ENCODE data around the gene CD34. TPM values are rescaled to one million over a fixed set of nuclear protein-coding genes. Genes with fewer than 3 reads are reported as not detected.
"Not testable (repeated sequence)": the region's sequence is repeated elsewhere in the genome, so short reads cannot be mapped to it uniquely, and the experiment has no call there.

Gene CD34
- polyA plus RNA-seq, 3 donors = 9.4 to 71.1 (median 70.4) TPM

DNA sequence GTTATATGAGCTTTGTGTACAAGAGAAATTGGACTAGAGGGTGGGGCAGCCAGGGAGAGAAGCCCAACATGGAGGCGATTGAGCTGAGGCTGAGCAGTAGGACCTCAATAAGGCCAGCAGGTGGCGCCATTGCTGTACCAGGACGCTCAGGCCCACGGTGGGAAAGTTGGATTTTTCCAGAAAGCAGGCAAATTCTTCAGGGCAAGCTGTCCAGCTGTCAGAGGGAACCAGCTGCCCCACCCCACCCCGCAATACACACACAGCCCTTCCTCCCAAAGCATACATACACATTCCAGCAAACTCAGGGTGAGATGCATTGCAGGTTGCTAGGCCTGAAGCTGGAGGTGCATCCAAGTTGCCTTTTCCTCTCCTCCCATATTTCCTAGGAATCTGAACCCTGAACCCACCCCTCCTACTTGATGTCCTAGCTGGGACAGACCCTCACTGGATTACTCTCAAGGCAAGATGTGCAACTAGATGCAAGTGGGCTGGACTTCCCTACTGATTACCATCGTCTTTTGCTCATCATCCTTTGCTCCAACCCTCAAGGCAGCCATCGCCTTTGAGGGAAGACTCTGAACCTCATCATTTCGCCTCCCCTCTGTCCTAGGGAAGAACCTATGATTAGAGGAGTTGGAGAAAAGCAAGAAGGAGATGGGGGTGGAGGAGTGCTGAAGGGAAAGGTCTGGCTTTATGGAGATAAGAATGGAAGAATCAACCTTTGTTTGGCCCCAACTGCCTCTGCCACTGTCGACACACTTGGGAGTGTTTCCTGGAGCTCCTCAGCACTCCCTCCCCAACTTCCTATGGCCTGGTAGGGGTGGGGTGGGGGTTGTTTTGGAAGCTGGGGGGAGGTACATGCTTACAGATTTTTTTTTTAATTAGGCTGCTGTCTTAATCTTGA is 25.5 kb downstream of the CD34 start:
- 14 to 27% (median 18%) methylated on average over 9 of the region's 9 CpGs for WGBS, 3 donors
- H3K27ac ChIP-seq (ENCODE audit: low read depth, low read length) = no peak overlapping the region

DNA sequence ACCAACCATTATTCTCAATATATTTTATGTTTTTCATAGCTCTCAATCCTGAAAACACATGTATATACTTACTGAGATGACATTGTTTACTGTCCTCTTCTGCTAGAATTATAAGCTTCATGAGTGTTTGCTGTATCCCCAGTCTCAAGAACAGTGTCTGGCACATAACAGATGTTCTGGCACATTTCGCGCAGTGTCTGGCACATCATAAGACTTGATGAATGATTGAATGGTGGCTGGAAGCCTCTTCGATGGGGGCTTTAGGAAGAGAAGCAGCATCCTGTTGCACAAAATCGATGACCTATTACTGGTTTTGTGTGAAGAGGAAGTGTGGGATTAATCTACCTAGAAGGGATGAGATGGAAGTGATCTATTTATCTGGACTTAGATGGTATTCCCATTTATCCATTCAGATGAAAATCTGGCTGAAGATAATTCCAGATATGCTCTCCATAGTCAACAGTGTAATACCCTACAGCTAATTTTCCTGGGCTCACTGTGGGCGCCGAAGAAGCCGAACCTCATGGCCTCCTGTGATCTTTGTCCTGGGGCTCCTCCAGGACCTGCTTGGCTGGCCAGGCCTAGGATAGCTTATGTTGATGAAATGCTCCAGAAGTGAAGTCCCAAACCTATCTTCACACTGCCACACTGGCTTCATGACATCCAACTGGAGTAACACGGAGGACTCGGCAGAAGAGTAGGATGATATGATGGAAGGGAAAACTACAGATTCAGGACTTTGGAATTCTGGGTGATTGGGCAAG is 26.5 kb downstream of the CD34 start:
- H3K27ac ChIP-seq (ENCODE audit: low read depth, low read length) = no peak overlapping the region
- WGBS, 3 donors = 52 to 72% (median 68%) methylated on average over 9 of the region's 9 CpGs

DNA sequence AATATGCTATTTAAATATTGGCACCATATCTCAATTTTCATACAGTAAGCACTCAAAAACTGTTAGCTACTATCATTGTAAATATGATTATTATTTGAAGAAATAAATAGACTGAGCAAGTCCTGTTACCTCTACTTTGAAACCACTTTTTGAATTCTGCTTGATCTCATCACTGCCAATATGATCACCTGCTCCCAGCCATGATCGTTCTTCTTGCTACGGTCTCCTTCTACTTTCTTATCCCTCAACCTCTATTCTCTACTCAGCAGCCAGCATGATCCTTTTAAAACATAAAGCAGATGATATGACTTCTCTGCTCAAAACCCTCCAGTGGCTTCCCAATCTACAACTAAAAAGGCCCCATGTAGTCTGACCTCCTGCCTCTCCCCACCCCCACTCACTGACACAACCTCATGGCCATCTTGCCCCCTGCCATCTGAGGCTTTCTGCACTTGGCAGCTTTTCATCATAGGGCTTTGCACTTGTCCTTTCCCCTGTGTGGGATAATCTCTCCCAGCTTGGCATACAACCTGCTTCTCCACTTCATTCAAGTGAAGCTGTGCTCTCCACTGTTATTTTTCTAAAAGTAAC is 27.2 kb downstream of the CD34 start:
- WGBS, 3 donors = 78 to 81% (median 80%) methylated on average over 2 of the region's 2 CpGs
- H3K27ac ChIP-seq (ENCODE audit: low read depth, low read length) = no peak overlapping the region

DNA sequence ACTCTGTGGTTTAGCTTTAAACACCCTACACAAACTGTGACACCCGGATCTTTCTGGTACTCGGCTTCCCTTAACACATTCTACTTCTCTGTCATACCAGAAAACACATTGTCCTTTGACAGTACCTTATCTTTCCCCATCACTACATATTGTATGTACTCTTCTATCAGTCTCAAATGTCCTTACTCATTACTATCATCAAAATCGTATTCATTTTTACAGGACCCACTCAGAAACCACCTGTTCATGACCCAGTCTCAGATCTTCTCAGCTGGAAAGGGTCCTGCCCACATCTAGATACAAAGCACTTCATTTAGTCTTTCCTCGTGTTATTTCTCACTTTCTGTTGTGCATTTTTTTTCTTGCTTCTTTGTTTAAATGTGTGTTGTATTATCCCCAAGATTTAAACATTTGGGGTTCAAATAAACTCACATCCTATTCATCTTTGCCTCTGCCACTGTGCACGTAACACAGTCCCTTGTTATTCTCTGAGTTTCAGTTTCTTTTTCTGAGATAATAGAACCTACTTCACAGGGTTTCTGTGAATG is 27.7 kb downstream of the CD34 start:
- H3K27ac ChIP-seq (ENCODE audit: low read depth, low read length) = no peak overlapping the region
- WGBS, 3 donors = 50 to 68% (median 57%) methylated on average over 5 of the region's 5 CpGs

DNA sequence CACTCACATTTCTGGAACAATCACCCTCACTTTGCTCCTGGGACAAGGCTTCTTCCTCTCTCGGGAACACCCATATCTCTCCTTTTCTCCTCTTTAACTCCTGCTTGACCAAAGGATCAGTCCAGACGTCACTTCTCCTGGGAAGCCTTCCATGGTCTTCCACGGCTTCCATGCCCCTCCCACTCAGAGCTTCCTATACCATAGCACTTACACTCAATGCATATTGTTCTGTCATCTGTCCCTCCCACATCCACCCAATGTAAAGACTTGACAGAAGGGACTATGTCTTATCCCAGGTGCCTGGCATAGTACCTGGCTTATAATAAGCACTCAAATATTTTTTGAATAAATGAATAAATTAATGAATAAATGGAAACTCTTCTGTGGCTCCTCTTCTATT is 28.2 kb downstream of the CD34 start:
- WGBS, 3 donors = 31 to 52% (median 49%) methylated on average over 3 of the region's 3 CpGs
- H3K27ac ChIP-seq (ENCODE audit: low read depth, low read length) = no peak overlapping the region

DNA sequence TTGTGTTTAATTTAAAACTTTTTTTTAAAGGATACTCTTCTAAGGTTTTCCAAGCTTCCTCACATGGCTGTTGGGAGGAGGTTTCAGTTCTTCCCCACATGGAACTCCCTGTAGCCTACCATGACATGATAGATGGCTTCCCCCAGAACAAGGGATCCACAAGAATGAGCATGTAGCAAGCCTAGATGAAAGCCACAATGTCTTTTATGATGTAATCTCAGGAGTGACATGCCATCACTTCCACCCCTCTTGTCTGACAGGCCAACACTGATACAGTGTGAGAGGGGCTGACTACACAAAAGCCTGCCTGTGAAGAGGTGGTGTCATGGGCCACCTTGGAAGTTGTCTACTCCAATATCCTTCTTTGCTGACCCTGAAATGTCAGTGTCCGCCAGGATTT is 32.0 kb downstream of the CD34 start:
- WGBS, 3 donors = 91 to 100% (median 97%) methylated on average over 1 of the region's 1 CpG

DNA sequence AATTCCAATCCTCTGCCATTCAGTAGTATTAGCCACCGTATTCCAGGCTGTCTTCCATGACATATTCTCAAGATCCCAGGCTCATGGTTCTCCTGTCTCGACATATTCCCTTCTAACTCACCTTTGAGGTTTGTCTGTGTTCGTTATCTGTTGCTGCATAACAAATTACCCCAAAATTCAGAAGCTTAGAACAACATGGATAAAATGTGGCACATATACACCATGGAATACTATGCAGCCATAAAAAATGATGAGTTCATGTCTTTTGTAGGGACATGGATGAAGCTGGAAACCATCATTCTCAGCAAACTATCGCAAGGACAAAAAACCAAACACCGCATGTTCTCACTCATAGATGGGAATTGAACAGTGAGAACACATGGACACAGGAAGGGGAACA is 33.0 kb downstream of the CD34 start:
- H3K27ac ChIP-seq (ENCODE audit: low read depth, low read length) = not testable (repeated sequence)
- 80 to 96% (median 92%) methylated on average over 3 of the region's 5 CpGs for WGBS, 3 donors

More for the DNA sequence above, 32.0 kb downstream of the CD34 start:
- no peak overlapping the region for H3K27ac ChIP-seq (ENCODE audit: low read depth, low read length)

DNA sequence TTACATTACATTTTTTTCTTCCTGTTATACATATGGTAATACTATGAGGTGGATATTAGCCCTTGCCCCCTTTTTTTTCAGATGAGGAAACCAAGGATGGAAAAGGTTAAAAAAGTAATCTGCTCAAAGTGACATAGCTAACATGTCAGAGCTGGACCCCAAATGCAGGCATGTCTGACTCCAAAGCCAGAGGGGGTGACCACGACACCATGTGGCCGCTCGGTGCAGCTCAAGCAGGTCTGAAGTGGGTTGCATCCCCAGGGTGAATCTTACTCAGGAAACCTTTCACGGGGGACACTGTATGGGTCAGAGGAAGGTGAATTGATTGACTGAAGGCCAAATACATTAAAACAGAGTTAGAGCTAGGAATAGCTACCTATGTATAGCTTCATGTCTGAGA is 34.8 kb downstream of the CD34 start:
- no peak overlapping the region for H3K27ac ChIP-seq (ENCODE audit: low read depth, low read length)
- 58 to 68% (median 67%) methylated on average over 4 of the region's 4 CpGs for WGBS, 3 donors

DNA sequence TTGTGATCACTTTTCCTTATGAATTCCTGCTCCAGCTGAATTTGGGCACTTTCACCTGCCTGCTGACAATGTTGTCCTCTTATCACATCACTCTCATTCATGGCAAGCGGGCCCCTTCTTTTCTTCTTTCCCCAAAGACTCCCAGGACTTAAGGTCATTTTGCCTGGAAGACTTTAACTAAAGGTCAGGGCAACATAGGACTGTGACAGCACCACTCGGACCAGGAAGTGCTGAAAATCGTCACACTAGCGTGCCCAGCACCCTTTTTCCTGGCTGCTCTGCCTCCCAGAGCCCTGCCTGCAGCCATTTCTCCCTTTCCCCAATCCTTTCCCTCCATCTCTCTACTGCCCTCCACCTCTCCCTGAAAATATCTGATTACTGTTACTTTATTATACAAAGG is 35.4 kb downstream of the CD34 start:
- H3K27ac ChIP-seq (ENCODE audit: low read depth, low read length) = no peak overlapping the region
- WGBS, 3 donors = 44 to 66% (median 59%) methylated on average over 4 of the region's 4 CpGs

DNA sequence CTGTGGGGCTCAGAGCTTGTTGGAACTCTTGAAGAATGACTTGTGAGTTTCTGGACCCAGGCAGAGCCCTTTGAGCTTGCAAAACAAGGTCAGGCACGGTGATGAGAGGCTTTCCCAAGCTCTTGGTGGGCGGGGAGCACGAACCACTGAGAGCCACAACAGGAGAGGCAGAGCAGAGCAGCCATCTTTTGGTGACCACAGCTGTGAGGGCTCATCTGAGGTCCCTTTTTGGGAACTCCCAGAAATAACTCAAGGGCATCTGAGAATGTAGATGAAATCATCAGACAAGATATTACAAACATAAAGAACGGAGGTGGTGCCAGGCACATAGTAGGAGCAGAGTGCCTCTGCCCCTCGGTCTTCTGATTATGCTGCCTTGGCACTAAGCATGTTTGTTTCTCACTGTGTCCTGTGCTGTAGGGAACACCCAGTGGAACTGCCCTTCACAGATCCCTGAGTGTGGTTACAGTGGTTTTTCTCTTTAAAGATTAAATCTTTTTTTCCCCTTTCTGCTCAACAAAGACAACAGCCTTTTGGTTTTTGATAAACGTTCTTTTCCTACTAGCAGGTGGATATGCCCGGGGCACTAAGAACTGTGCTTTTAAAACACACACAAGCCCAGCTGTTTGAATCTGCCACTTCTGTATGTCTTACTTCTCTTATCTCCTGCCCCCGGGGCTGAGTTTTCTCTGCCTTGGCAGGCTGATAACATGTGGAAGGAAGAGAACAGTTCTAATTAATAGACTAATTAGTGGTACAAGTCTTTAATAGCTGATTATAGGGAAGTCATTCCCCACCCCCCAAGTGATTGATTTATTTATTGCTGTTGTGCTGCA is 37.7 kb downstream of the CD34 start:
- WGBS, 3 donors = 13 to 26% (median 24%) methylated on average over 8 of the region's 8 CpGs
- no peak overlapping the region for H3K27ac ChIP-seq (ENCODE audit: low read depth, low read length)

DNA sequence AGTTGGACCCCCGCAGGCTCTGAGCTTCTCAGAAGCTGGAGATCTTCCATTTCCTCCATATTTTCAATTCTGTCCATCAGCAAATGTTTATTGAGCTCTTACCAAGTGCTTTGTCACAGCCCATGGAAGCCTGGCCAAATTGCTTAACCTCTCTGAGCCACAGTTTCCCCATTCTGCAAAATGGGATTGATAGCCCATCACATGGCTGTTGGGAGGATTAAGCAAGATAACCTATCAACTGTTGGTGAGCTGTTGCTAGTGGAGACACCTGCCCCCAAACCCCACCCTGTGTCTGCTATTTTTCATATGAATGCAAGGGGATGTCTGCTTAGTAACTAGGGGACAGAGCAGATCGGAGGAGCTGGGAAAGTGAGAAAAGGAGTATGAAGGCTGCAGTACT is 38.3 kb downstream of the CD34 start:
- WGBS, 3 donors = 80 to 93% (median 83%) methylated on average over 2 of the region's 2 CpGs
- no peak overlapping the region for H3K27ac ChIP-seq (ENCODE audit: low read depth, low read length)

DNA sequence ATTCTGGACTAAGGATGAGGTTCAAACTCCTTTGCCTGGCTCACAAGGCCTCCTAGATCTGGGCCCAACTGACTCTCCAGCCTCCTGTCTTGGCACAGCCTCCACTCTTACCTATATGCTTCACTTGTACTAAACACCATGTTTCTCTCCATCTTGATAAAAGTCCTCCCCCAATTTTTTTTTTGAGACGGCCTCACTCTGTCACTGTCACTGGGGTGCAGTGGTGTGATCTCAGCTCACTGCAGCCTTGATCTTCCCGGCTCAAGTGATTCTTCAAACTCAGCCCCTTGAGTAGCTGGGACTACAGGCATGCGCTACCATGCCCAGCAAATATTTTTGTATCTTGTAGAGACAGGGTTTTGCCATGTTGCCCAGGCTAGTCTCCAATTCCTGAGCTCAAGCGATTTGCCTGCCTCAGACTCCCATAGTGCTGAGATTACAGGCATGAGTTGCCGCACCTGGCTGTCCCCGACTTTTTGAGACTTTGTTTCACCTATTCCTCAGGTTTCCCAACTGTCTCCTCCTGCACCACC is 39.7 kb downstream of the CD34 start:
- 88 to 91% (median 90%) methylated on average over 6 of the region's 6 CpGs for WGBS, 3 donors
- no peak overlapping the region for H3K27ac ChIP-seq (ENCODE audit: low read depth, low read length)

DNA sequence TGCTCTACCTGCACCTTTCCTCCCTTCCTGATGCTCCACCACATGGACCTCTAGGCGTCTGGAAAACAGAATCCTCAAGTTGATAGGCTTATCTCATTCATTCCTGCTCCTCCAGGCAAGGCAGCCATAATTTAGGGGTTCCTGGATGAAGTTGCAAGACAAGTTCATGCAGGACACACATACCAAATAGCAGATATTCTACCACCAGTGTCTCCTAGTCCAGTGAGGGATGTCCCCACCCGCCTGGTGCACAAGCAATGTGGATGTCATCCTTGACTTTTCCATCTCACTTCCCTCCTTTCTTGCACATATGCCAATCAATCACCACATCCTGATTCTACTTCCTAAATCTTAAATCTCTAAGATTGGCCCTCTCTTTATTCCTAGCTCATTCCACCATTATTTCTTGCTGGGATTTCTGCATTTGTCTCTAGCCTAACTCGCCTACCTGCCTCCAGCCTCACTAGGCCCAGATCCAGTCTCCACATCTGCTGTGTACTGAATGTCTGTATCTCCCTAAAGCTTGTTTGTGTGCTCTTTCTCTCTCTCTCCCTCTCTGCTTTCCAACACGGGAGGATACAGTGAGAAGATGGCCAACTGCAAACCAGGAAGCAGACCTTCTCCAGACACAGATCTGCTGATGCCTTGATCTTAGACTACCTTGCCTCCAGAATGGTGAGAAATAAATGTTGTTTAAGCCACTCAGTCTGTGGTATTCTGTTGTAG is 40.5 kb downstream of the CD34 start:
- WGBS, 3 donors = 70 to 90% (median 70%) methylated on average over 4 of the region's 4 CpGs

DNA sequence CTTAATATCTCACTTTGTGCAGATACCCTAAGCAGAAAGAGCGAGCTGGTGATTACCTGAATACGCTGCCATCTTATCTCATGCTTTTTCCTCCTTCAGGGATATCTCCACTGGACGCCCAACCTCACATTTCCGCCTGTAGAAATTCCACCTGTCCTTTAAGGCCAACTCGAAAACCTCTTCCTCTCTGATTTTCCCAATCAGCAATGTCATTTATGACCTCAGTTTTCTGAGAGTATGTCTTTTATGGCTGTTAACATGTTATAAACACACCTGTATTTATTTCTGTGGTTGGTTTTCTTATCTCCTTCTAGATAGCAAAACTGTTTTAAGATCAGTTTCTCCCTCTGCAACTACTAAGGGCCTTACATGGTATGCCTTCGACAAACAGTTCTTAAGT is 41.1 kb downstream of the CD34 start:
- WGBS, 3 donors = 81 to 88% (median 84%) methylated on average over 6 of the region's 6 CpGs
- no peak overlapping the region for H3K27ac ChIP-seq (ENCODE audit: low read depth, low read length)

More for the DNA sequence above, 40.5 kb downstream of the CD34 start:
- no peak overlapping the region for H3K27ac ChIP-seq (ENCODE audit: low read depth, low read length)

DNA sequence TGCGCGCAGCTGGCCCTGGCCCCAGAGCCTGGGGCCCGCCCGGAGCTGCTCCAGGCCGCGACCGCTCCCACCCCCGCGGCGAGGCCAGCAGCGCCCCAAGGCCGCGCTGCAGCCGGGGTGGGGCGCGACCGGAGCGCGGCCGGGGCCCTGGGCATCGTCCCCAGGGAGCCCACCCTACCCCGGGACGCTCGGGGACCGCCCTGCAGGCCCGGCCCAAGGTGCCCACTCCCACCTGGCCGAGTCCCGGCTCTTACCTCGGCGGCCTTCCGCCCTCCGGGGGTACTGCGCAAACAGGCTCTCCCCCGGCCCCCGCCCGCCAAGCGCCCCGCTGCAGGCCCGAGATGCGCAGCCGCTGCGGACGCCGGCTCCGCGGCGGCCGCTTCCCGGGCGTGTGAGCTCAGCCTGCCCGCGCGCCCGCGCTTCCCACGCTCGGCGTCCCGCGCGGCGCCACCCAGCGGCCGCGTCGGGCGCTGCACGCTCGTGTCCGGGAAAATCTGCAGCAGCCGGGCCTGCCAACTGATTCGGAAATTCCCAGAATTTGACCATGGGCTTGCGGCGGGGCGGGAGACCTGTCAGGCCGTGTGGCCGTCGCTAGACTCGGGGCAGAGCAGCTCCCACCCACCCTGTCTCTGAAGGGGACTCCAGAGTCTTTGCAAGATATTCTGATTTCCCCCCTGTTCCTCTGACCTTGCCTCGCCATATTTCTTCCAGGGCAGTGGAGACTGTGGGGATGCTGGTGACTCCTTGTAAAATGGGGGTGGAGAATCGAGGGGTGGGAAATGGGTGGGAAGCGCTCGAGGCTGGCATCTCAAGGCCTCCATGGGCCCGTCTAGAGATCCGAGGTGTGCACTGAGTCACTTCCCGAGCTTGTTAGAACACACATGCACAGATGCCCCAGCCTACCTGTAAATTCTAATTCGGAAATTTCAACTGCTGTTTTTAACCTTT is 41.9 kb downstream of the CD34 start:
- 3 to 4% (median 3%) methylated on average over 64 to 87 of the region's 87 CpGs for WGBS, 3 donors
- peak overlapping the region; percentile 40 for H3K27ac ChIP-seq (ENCODE audit: low read depth, low read length)

DNA sequence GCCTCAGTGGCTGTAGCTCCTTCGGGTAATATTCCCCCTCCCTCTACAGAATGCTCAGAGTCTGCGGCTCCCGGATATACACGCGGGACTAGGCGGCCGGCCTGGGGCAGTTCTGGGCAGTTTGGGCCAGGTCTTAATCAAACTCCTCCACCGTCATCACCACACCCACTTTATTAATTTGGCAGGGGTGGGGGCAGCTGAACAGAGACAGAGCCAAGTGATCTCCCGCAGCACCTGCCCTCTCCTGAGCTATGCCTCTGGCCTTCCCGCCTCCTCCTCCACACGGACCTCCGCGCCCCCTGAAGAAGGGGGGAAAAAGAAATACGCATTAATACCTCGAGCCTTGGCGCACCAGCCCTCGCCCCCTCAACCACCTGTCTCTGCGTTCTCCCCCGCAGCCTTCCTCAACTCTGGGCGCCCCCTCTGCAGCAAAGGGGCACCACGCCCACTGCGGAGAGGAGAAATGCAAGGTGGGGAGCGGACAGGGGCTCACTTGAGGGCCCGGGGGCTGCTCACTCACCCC is 42.6 kb downstream of the CD34 start:
- H3K27ac ChIP-seq (ENCODE audit: low read depth, low read length) = peak overlapping the region; percentile 40
- 0 to 5% (median 1%) methylated on average over 24 of the region's 24 CpGs for WGBS, 3 donors

Data from adipose tissue (tissue), 3 donors.